ENCODE results near the gene KRTAP12-4.

KRTAP12-4 gene, protein sequence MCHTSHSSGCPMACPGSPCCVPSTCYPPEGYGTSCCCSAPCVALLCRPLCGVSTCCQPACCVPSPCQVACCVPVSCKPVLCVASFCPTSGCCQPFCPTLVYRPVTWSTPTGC

DNA sequence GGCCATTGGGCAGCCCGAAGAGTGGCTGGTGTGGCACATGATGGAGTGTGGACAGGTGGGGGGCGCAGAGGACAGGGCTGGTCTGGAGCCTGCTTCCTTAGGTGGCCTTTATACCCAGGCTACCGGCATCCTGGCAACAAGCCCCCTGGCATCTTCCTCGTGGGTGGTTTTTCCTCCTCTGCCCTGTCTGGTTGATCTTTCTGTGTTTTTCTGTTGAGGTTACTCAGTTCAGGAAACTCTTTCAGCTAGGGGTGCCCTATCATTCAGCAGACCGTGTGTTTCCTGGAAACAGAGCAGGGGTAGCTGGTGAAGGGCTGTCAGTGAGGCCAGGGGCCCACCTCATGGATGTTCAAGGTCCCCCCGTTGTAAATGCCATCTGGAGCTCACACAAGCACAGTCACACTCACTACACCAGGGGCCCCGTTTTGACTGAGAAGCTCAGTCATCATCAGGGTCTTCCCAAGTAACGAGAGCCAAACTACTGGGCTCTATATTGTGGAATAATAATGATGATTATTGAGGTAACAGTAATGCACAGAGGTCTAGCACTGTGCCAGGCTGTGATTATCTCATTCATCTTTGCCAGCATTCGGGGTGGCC, at the start of gene KRTAP12-4:
Gene KRTAP12-4, minus strand, starts transcription at position 84 of the 600 bp plus-strand sequence. Its CDS starts 45 bp downstream, at position 39.
- TF ChIP-seq, protein P1, sequence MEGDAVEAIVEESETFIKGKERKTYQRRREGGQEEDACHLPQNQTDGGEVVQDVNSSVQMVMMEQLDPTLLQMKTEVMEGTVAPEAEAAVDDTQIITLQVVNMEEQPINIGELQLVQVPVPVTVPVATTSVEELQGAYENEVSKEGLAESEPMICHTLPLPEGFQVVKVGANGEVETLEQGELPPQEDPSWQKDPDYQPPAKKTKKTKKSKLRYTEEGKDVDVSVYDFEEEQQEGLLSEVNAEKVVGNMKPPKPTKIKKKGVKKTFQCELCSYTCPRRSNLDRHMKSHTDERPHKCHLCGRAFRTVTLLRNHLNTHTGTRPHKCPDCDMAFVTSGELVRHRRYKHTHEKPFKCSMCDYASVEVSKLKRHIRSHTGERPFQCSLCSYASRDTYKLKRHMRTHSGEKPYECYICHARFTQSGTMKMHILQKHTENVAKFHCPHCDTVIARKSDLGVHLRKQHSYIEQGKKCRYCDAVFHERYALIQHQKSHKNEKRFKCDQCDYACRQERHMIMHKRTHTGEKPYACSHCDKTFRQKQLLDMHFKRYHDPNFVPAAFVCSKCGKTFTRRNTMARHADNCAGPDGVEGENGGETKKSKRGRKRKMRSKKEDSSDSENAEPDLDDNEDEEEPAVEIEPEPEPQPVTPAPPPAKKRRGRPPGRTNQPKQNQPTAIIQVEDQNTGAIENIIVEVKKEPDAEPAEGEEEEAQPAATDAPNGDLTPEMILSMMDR (conservative IDR thresholded peaks at IDR 0.05; ENCODE audit: low read depth, low read length): no peak
- no peak for DNase-seq (ENCODE audit: low read depth)
- no peak within 1 kb of the TSS for H3K4me3 ChIP-seq (ENCODE audit: low read depth, low read length)

DNA sequence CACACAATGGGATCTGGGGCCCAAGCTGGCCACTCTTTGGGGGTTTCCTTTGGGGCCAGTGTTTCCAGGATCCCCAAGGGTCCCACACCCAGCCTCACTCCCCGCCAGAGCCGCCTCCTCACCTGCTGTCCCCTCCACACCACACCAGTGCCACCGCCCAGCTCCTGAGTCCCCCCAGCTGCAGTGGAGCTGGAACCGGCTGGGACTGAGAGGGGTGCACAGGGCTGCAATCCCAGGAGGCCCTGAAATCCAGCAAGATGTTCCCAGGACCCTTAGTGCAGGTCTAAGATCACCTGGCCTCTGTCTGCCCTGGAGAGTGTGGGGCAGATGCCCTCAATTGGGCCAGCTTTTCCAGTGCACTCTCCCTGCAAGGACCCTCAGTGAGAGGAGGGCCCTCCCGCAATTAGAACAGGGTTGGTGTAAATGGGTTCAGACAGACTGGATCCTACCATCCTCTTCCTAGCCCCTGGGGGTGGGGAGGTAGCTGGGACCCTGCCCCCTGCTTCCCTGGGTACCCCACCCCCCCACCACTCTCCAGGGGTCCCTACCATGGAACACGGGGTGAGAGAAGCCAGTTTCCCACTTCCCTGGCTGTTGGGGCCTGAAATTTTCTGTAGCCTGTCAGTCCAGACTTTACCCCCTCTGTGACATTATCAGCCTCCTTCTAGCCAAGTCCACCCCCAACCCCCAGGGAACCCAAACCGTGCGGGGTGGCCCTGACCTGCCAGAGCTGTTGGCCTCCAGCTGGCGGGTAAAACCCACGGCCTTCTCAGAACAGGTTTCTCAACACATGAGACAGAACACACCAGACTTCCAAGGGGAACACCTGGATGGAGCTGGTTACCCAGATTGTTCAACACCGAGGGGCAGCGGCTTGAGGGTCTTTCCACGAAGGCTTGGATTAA, 49.5 kb upstream of the KRTAP12-4 start:
- no peak overlapping the region for H3K4me3 ChIP-seq (ENCODE audit: low read depth, low read length)
- no peak for DNase-seq (ENCODE audit: low read depth)
- TF ChIP-seq, protein P1 (conservative IDR thresholded peaks at IDR 0.05; ENCODE audit: low read depth, low read length): no peak

DNA sequence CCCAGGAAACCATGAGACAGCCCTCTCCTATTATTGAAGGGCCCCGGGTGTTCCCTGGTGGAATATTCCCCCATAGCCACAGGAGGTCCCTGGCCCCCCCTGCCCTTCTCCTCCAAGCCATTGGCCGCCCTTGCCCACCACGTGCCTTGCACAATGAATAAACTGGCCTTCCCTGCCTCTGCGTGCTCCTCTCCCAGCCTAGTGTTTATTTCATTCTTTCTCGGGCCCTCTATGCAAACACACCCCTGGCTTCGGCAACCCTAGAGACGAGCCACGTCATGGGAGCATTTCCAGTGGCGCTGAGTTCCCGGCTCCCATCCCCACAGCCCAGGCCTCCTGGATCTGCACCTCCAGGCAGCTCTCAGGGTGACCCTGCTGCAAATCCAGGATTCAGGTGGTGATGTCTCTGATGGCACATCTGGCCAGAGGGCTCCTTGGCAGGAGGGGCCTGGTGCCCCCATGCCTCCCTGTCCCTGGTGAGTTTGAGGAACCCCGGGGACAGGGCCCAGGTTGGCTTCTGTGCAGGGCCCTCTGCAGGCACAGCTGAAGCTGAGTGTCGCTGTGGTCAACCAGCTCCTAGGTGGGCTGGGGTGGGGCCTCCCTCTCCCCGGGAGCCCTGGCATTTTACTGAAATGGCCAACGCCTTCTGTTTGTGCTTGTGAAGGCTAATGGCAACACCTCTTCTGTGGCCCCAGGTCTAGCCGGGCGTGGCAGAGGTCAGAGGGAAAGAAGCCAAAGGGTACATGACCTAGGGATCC, 48.7 kb upstream of the KRTAP12-4 start:
- DNase-seq (ENCODE audit: low read depth): no peak
- TF ChIP-seq, protein P1 (conservative IDR thresholded peaks at IDR 0.05; ENCODE audit: low read depth, low read length): no peak
- H3K4me3 ChIP-seq (ENCODE audit: low read depth, low read length): no peak overlapping the region

DNA sequence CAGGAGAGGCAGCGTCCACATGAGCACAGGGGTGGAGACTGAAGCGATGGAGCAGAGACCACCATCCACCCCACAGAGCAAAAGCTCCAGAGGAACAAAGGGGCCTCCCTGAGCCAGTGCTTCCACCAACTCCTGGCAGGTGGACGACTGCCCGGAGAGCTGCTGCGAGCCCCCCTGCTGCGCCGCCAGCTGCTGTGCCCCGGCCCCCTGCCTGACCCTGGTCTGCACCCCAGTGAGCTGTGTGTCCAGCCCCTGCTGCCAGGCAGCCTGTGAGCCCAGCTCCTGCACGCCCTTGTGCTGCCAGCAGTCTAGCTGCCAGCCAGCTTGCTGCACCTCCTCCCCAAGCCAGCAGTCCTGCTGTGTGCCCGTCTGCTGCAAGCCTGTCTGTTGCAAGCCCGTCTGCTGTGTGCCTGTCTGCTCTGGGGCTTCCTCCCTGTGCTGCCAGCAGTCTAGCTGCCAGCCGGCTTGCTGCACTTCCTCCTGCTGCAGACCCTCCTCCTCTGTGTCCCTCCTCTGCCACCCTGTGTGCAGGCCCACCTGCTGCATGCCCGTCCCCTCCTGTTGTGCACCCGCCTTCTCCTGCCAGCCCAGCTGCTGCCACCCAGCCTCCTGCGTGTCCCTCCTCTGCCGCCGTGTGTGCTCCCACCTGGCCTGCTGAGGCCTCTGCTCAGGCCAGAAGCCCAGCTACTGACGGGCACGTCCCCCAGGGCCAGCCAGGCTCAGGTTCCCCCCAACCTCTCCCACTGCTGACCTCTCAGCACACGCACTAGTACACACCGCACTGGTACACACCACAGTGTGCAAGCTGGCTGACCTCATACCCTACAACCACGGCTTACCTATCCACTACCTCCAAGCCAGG, 47.9 kb upstream of the KRTAP12-4 start:
- TF ChIP-seq, protein P1 (conservative IDR thresholded peaks at IDR 0.05; ENCODE audit: low read depth, low read length): no peak
- no peak overlapping the region for H3K4me3 ChIP-seq (ENCODE audit: low read depth, low read length)
- DNase-seq (ENCODE audit: low read depth): no peak

DNA sequence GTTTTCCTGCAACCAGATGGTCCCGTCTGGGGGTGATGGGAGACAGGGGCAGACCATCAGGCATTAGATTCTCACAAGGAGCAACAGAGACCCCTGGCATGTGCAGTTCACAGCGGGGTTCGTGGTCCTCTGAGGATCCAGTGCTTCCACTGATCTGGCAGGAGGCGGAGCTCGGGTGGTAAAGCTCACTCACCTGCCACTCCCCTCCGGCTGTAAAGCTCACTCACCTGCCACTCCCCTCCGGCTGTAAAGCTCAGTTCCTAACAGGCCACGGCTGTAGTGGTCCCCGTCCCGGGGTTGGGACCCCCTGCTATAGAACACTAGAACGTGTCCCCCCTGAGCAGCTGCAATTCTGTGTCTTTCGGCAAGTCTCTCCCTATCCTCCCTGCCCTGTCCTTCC, 47.1 kb upstream of the KRTAP12-4 start:
- no peak for DNase-seq (ENCODE audit: low read depth)
- TF ChIP-seq, protein P1 (conservative IDR thresholded peaks at IDR 0.05; ENCODE audit: low read depth, low read length): no peak

DNA sequence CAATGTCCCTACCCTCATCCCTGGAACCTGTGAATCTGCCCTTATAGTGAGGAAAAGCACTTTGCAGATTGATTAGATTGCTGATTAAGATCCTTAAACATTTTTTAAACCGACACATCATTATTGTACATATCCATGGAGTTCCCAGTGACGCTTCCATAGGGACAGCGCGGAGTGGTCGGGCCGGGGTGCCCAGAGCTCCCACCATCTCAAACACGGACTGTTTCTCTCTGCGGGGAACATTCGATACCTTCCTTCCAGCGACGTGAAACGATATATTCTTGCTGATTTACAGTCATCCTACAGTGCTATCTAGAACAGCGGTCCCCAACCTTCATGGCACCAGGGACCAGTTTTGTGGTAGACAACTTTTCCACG, 46.6 kb upstream of the KRTAP12-4 start:
- DNase-seq (ENCODE audit: low read depth): no peak
- no peak overlapping the region for H3K4me3 ChIP-seq (ENCODE audit: low read depth, low read length)
- TF ChIP-seq, protein P1 (conservative IDR thresholded peaks at IDR 0.05; ENCODE audit: low read depth, low read length): no peak

More for the DNA sequence above, 47.1 kb upstream of the KRTAP12-4 start:
- no peak overlapping the region for H3K4me3 ChIP-seq (ENCODE audit: low read depth, low read length)

Measured in choroid plexus epithelial cell (primary cell).